Measurements from ENCODE around the gene AGXT2. TPM values are rescaled to one million over a fixed set of nuclear protein-coding genes. Genes with fewer than 3 reads are reported as not detected.
"Not testable (repeated sequence)": the region's sequence is repeated elsewhere in the genome, so short reads cannot be mapped to it uniquely, and the experiment has no call there.

The AGXT2 gene
- total RNA-seq, 1 experiment from 2014 or later = not detected

DNA sequence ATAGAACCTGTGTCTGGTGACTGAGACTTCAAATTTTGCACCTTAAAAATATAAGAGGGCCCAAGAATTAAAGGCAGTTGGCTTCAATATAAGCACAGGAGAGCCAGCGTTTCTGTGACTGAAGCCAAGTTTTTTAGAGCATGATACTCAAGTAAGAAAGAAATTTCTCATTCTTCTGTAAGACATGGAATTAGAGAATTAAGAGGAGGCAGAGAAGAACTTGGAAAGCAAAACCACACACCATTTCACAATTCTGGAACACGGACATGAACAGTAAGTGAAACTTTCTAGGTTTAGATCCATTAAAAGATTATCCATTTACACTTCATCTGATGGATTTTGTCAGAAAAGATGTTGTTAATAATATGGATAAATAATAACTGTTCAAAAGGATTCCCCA, 8.9 kb upstream of the AGXT2 start:
- DNase-seq (ENCODE audit: extremely low read depth, low read depth) = no peak

DNA sequence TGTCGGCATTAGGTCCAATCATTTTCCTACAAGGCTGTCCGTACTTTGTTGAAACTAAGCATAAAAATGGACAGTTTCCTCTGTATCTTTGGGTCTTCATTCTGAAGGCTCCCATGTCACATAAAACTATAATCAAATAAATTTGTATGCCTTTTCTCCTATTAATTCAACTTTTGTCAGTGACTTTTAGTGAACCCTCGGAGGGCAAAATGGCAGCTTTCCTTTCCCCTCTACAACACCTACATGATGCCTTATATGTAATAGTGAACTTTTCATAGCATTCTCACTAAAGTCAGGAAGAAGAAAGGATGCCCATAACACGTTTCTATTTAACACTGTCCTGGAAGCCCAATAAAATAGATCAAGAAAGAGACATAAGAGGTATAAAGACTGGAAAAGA, 5.1 kb upstream of the AGXT2 start:
- no peak for DNase-seq (ENCODE audit: extremely low read depth, low read depth)

DNA sequence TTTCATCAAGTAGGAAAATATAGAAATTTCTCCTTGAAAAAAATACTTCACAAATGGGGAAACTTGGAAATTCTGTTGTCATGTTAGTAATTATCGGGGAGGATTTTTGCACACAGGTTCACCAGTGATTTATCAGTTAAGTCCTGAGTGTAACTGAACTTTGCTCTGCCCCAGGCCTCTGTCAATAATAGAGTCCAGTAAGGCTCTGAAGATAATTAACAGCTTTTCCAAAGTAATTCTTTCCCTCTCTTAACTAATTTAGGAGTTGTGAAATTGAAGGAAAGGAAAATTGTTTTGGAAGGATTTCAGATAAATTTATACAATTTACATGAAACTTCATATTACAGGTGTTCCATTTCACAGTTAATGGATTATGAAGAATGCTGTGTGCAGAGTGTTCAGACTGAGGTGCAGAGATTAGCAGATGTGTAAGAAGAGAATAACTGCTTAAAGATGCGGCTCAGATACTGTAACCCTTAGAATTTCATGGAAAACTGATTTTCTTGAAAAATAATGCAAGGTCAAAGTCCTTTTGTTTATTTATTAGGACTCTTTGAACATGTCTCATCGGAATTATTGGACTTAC, 2.9 kb upstream of the AGXT2 start:
- DNase-seq (ENCODE audit: extremely low read depth, low read depth) = no peak

DNA sequence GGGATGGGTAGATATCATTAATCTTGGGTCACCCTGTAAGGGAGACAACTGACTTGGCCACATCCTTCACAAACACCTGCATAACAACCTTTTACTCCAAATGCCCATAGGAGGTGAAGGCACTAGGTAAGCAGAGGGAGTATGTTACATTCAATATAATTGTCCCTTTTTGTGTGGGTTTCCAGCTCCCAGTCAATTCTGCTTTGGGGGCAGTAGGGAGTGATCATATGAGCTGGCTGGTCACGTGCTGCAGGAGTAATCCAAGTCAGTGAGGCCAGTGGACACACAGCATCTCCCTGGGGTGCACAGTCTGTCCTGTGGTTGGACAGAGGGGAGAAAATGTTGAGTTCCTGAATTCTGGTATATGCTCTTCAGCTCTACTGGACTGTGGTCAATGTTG, 1.2 kb upstream of the AGXT2 start:
- DNase-seq (ENCODE audit: extremely low read depth, low read depth) = no peak

DNA sequence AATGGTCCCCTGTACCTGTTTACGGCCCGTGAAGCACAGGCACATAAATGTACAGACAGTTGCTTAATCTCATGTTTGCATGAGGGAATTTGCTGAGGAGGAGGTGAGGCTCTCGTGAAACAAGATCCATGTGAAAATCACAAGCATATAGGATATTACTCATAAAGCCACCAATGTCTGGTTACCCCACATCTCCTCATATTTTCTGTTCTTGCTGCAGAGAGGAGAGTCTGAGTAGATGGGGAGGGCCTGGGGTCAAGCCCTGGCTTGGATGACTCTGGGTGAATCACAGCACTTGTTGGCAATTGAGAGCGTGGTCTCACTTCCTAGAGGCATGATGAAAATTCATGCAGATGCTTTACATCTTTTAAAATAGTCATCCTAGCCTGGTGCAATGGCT, 975 bp downstream of the AGXT2 start:
- no peak for DNase-seq (ENCODE audit: extremely low read depth, low read depth)

DNA sequence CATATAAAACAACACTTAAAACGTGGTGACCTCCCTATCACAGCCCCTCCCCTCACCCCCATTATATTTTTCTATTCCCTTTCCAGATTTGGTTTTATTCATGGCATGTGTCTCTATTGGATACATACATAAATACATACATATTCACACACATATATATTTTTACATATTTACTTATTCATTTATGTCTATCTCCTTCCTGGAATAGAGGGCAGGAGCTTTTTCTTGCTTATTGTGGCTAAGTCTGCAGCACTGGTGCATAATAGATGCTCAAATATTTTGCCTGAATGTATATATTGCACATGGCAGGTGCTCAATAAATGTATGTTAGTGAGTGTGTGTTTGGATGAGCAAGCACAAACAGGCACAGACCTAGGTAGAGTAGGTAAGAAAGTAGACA, 2.5 kb downstream of the AGXT2 start:
- no peak for DNase-seq (ENCODE audit: extremely low read depth, low read depth)

DNA sequence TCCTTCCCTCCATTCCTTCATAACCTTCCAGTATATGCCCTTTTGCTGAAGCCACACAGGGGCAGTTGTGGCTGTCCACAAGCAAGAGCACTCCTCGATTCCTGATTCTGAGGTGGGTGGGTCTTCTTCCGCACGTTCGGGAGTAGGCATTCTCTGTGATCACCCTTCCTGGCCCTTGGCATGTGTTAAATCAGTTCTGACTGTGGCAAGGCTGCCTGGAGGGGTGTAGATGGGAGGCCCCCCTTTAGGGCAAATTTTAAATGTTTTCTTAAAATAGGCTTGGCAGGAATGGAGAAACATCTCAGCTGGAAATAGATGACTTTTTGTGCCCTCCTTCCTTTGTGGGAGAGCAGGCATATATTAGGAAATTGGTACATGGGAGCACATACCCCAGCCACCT, 3.1 kb downstream of the AGXT2 start:
- DNase-seq (ENCODE audit: extremely low read depth, low read depth) = no peak

DNA sequence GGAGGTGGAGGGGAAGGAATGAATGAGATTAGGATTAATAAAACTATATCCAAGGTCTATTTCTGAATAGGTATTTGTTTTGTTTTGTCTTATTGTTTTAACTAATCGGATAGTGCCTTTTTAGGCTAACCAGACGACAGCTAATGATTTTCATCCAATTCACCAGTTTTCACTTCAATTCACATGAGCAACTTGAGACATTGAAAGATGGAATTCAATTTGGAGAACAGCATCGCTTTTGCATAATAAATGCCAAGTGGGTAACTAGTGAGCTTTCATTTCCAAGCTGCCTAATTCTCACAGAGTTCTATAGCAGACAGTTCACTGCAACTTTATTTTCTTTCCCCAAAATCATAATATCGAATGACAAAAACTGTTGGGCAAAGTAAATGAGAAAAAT, 5.0 kb downstream of the AGXT2 start:
- no peak for DNase-seq (ENCODE audit: extremely low read depth, low read depth)

DNA sequence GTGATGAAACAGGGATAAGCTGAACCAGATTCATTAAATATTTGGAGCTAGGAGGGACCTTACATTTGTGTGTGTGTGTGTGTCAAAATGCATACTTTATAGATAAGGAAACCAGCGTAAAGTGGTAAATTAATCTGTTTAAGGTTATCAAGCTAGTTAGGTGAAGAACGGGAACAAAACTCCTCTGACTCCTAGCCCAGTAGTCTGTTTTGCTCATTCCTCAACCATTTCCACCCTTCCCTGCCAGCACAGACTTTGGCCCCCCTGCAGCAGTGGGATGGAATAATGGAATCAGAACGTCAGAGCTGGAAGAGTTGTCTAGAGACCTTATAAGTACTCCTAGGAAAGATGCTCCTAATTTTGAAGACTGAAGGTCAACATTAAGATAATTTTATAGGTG, 6.5 kb downstream of the AGXT2 start:
- no peak for DNase-seq (ENCODE audit: extremely low read depth, low read depth)

DNA sequence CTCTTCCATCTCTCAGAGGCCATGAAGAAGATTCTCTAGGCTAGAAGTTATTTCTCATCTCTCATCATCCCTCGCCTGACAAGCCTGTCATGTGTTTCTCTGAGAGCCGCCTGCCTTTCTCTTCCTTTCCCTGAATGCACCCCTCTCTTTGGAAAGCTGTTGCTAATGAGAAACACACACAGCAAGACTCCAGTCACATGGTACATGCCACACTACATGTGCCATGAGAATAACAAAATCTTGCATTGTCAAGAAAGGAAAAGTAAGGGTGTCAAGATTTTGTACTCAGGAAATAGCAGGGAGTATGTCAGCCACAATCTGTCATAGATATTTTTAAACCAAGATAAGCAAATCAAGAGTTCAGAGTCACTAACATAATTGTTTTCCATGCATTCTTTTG, 8.9 kb downstream of the AGXT2 start:
- DNase-seq (ENCODE audit: extremely low read depth, low read depth) = no peak

DNA sequence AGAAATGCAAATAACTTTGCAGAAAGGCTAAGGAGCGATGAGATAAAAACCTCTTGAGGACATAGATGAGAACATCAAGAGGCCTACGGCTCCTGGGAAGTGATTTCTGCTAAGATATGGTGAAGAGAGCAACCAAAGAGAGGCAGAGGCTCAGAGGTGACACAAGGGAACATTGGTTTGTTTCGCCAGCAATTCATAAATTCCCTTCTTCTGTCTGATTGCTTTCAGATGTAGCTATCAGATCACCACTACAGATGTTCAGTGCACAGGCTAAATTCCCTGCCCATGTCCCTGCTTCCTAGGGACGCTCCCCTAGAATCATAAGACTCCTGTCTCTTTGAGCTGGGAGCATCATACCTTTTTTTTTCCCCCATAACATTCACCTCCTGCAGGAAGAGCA, 11.2 kb downstream of the AGXT2 start:
- DNase-seq (ENCODE audit: extremely low read depth, low read depth) = no peak

DNA sequence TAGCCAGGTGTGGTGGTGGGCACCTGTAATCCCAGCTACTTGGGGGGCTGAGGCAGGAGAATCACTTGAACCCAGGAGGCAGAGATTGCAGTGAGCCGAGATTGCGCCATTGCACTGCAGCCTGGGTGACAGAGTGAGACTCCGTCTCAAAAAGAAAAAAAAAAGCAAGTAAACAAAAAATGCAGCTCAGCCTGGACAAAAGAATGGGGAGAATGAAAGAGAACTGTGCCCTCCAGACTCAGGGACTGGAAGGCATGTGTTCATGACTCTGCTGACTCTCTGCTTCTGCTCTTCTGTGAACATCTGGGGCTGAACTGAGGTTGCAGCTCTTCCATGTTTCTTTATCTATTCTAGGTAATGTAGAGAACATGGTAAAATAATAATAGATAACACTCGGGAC, 11.8 kb downstream of the AGXT2 start:
- not testable (repeated sequence) for DNase-seq (ENCODE audit: extremely low read depth, low read depth)

DNA sequence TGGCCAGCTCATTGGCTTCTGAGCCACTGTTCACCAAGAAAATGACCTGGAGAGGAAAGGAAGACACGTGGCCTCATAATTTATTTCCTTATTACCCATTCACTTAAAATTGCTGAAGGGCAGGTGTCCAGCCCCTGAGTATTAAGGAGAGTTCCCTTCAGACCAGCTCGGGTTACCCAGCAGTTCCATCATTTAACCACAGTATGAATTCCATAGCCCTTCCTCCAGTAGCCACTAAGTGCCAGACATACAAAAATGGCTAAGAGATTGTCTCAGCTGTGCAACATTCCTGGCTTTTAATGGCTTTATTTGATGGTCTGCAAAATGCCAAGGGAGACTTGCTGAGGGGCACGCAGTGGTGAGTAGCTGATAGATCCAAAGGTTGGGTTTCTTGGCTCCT, 12.5 kb downstream of the AGXT2 start:
- no peak for DNase-seq (ENCODE audit: extremely low read depth, low read depth)

DNA sequence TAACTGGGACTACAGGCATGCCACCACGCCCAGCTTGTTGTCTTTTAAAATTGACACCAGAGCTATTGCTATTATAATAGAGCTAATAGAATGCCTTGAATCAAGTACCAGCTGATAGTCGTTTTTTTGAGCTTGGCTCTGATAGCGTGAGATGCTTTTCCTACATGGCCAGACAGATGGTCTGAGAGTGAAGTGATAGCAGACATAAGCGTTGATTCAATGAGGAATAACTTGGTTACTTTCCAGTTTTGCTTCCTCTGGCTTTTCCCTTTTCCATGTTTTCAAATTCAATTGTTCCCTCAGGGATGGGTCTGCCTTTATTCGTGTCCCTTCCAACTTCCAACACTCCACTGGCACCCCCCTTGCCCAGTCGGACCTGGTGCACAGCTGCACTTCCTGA, 15.4 kb downstream of the AGXT2 start:
- DNase-seq (ENCODE audit: extremely low read depth, low read depth) = no peak

DNA sequence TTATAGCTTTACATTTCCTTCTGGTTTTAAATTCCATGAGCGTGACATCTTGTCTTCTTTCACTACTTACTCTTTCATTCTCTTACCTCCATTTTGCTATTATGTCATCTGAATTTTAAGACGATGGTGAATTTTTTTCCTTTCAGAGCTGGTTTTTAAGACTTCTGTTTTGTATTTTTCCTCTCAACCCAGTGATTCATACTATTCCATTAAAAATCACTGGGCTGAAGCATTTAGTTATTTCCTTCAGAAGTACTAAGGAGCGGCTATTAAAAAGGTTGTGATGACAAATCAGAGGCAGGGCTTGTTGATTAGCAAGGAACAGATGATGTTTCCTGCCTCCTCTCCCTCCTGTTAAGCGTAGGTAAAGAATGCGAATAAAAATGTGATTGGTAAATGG, 16.5 kb downstream of the AGXT2 start:
- no peak for DNase-seq (ENCODE audit: extremely low read depth, low read depth)

DNA sequence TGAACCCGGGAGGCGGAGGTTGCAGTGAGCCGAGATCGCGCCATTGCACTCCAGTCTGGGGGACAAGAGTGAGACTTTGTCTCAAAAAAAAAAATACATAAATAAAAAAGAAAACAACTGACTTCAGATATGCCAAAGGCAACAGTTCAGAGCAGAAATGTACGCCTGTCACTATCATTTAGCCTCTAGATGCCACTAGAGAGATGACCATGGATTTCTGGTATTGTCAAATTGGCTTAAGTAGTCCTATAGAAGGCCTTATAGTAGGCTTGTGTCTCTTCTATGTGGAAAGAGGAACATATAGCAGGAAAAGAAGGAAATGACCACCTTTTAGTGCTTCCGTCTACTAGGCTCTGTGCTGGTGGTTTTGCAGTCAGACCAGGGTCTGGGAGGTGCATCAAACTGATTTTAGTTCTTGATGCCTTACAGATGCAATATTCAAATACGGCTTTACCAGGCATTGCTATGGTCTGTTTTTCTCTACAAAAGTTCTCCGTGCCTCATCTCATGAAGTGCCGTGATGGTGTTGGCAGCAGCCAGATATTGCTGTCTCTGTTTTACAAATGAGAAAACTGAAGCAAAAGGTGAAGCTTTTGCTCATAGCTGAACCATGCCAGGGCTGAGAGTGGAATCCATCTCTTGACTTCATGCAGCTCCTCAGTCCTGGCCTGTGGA, 17.2 kb downstream of the AGXT2 start:
- no peak for DNase-seq (ENCODE audit: extremely low read depth, low read depth)

DNA sequence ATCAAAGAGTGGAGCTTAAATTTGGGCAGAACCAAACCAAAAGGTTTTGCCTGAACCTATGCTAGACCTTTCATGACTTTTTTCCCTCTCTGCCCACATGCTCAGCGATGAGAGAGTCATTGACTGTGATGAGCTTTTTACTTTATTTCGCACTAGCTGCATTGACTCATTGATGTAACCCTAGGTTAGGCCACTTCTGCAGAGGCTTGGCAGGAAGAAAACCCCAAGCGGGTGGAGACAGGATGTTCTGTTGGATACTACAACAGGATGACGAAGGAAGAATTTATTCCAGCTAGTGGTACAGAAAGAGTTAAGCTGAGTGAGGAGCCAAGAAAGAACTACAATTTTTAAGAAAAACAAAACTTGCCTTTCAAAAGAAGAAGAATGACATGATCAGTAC, 18.4 kb downstream of the AGXT2 start:
- no peak for DNase-seq (ENCODE audit: extremely low read depth, low read depth)

DNA sequence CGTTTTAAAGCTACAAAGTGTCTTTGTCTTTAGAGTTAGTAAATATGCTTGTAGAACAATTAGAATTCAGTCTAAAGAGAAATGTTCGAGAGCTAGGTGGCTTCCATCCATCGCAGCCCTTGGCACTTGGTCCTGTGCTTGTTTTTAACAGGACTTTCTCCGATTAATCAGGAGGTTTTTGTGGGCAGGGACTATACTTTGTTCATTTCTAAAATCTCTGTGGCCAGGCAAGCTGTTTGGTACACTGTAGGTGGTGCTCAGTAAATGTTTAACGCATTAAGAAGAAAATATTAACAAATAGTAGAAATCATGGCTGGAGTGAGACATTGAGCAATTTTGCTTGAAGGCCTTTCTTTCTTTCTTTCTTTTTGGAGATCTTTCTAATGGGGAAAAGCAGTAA, 20.8 kb downstream of the AGXT2 start:
- no peak for DNase-seq (ENCODE audit: extremely low read depth, low read depth)

DNA sequence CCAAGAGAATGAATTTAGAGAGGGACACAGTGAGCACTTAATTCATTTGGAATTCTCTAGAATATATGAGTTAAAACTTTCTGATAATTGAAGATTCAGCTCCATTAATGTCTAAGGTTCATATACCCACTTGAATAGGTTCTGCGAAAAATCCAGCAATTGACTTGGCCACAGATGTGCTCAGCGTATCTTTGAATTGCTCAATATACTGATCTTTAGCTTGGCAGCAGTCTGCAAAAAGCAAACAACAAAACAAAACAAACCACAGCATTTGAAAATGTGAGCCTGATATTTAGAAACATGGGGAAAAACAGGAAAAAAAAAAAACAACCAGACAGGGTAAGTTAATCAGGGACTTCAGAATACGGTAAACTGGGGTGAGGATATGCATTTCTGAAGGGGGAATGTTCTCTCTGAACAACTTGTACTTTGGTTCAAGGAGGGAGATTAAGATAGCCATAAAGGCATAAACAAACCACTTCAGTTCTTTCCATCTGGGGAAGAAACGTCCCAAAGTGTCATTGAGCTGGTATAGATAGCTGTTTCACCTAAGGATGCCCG, 21.4 kb downstream of the AGXT2 start:
- DNase-seq (ENCODE audit: extremely low read depth, low read depth) = no peak

DNA sequence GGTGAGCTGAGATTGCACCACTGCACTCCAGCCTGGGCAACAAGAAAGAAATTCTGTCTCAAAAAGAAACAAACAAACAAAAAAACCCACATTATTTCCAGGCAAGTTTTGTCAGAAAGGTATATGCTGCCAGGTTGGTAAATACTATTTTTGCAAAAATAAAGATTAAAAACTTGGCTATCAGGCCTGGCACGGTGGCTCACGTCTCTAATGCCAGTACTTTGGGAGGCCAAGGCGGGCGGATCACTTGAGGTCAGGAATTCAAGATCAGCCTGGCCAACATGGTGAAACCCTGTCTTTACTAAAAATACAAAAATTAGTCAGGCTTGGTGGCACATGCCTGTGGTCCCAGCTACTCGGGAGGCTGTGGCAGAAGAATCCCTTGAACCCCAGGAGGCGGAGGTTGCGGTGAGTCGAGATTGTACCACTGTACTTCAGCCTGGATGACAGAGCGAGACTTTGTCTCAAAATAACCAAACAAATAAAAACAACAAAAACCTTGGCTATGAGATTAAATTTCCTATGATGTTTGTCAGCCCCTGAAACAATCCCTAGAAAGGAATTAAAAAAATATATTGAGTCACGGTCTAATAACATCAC, 22.7 kb downstream of the AGXT2 start:
- no peak for DNase-seq (ENCODE audit: extremely low read depth, low read depth)

DNA sequence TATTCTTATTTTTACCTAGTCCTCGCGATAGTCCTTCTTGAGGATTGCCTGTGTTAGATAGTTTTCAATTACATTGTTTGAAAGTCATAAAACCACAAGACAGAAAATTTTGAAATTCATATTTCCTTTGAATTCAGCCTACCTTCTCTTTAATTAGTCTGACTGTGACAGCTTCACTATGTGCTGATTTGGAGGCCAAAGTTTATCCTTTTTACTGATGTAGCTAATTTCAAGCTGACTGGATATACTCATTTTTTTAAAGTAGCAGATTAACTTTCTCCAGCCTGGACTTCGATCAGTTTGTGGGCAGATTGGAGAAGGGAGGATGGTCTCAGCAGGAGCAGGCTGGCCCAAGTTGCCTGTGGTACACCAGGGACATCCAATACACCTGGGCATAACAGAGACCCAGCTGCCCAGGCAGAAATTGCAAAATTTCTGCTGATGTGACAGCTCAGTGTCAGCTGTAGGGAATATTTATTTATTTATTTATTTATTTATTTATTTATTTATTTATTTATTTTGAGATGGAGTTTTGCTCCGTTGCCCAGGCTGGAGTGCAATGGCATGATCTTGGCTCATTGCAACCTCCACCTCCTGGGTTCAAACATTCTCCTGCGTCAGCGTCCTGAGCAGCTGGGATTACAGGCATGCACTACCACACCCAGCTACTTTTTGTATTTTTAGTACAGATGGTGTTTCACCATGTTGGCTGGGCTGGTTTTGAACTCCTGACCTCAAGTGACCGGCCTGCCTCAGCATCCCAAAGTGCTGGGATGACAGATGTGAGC, 24.2 kb downstream of the AGXT2 start:
- DNase-seq (ENCODE audit: extremely low read depth, low read depth) = no peak

Data from NCI-H460 (cell line).